Activated CD4-positive, alpha-beta T cell treated with anti-CD3 and anti-CD28 coated beads for 24 hours (primary cell): ENCODE data around the gene ARL15.

Experiments used
- DNase-seq, 2 donors: peaks; one replicate each; pipeline ENCODE4 v3.0.0-alpha.2; 2020; ENCODE audit warnings: low read depth in 2 of 2

ARL15 gene

GRCh38 chr5:54315736-54316528, 5.6 kb upstream of the ARL15 start:
- DNase-seq = no peak

DNA sequence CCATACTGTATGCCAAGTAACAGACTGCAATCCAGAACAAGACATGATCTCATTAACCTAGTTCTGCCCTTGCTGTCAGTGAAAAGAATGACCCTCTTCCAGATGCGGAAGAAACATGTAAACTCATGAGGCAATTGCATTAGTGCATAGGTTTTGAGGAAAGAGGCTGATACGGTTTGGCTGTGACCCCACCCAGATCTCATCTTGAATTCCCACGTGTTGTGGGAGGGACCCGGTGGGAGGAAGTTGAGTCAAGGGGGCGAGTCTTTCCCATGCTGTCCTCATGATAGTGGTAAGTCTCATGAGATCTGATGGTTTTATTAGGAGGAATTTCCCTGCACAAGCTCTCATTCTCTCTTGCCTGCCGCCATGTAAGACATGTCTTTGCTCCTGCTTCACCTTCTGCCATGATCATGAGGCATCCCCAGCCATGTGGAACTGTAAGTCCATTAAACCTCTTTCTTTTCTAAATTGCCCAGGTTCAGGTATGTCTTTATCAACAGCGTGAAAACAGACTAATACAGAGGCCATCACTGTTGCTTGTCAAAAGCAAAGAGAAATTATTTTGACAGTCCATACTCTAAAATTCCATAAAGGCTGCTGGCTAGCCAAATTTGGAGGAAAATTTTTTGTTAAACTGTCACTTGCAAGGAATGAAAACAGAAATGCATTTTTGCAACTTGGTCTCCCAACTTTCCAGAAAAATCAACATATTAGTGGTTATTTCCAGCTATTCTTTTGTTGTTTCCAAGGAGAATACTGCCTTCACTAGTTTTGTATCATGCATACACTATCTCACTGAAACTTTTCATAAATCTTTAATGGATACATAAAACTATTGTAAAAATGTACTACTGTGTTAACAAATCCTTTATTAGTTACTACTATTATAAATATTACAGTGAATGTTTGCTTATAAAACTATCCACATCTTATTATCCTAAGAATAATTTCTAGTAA, 3.2 kb upstream of the ARL15 start:
- DNase-seq = no peak

DNA sequence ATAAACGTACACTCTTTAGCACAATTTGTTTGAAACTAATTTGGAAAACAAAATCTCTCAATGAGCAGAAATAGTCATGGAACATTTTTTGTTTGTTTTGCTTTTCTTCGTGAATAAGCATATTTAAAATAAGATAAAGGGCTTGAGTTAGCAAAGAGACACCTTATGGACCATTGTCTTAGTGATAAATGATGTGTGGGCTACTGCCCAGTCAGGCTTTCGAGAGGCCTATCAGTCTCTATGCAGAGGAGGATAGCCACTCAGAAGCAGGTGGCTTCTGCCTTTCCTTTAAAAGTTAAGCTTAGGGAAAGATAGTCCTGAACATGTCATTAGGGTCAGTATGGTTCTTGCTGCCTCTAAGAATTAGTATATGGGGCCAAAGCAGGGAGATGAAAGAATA, 2.1 kb upstream of the ARL15 start:
- no peak for DNase-seq

DNA sequence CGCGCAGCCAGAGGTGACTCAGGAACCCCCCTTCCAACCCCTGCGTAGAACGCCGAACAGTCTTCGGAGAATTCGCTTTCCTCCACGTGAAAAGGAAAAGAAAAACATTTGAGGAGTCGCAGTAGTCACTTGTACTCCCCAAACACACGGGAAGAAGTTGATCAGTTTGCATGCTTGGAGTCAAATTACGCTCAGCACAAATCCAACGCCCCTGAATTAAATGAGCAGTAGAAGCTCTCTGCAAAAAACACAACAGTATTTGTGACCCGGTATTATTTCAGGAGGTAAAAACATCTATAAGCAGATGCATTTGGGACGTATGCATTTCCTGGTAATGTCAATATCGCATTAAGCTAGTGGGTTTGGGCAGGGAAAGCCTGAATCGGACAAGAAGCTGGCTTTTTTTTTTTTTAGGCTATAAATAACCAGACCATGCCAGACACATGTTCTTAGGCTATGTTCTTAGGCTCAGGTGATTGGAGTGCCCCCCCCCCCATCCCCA, 854 bp upstream of the ARL15 start:
- DNase-seq = no peak

DNA sequence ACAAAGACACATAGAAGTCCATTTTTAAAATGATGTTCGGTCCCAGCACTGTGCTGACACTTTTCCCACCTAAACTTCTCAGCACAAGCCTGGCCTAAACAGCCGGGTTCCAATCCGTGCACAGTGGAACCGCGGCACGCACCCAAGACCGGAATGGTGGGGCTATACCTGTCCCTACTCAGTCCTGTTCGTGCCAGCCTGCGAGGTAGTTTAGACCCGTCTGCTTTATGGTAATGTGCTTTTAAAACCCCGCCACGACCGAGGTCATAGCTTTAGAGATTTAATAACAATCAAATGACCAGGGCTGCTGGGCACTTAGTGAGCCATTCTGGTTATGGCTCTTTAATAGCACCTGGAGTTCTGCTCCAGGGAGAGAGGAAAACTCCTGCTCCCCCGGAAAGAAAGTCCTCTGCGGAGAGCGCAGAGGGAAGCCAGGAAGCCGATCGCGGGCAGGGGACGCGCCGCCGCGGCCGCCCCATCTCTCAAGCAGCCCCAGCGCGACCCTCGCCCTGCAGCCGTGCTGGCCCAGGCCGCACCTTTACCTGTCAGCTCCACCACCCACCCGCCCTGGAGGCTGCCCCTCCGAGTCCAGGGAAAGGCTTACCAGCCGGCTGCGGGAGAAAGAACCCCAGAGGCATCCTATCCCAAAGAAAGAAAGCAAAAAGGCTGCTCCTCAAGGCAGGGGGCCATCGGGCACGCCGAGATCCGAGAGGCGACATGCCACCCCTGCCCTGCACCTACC, 511 bp downstream of the ARL15 start:
- no peak for DNase-seq

GRCh38 chr5:54309276-54309675, 1.1 kb downstream of the ARL15 start:
- DNase-seq = no peak

GRCh38 chr5:54307583-54307982, 2.8 kb downstream of the ARL15 start:
- no peak for DNase-seq

- no peak for DNase-seq
These were observed 3.5 kb downstream of the ARL15 start for GRCh38 chr5:54306893-54307292.

DNA sequence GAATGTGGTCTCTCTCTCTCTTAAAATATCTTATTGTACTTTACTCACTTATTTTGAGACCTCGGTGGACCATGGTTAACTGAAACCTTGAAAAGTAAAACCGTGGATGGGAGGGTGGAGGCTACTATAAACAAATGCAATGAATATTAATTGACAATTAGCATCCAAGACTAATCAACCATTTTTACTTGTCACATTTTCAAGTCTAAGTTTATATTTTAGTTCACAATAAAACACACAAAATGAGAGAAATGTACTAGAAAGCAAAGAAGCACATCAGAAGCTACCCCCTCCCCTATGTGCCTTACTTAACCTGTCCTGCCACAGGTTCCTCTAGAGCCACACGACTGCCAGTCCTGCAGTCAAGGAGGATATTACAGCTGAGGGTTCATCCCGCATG, 4.6 kb downstream of the ARL15 start:
- no peak for DNase-seq

DNA sequence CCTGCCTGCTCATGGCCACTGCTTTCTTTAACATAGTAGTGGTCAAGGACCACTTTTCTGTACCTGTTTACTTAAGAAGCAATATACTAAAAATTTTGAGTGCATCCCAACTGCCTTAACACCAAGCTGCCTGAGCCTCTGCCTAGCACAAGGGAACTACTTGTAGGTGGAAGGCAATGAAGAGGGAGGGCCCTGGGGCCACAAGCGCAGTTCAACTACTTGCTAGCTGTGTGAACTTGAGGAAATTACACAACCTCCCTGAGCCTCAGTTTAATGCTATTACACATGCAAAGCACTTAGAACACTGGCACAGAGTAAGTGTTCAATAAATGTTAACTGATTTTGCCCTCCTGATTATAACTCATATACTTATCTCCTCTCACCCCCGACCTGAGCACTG, 6.3 kb downstream of the ARL15 start:
- DNase-seq = no peak

- DNase-seq = no peak
These were observed 8.1 kb downstream of the ARL15 start for GRCh38 chr5:54302267-54302687.

- no peak for DNase-seq
These were observed 8.5 kb downstream of the ARL15 start for GRCh38 chr5:54301849-54302248.

- no peak for DNase-seq
These were observed 9.2 kb downstream of the ARL15 start for GRCh38 chr5:54301220-54301619.

- no peak for DNase-seq
These were observed 11.4 kb downstream of the ARL15 start for GRCh38 chr5:54298947-54299346.

GRCh38 chr5:54296386-54296785, 14.0 kb downstream of the ARL15 start:
- no peak for DNase-seq

DNA sequence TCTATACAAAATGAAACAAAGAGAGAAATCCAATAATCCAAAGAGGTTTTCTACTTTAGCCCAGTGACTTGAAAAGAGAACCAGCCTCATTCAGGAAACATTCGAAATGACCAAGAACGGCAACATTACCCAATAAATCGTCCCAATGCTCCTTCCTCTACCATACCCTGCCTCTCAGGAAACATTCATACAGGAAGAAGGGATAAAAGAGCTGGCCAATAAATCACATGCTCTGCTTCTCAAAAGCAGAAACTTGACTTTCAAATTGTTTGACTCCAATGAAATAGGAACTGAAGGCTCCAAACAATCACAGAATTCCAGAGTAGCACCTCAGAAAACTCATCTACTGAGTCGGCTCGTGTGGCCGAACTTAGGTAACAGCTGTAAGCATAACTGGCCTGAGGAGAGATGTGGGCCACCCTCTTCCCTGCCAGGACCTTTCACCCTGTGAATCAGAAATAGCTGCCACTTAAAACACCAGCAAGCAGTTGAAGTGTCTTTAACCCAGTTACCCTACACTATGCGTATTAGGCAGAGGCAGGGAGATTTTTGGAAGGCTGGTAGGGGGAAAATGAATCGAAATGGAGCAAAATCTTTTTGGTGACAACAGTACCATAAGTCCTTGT, 14.6 kb downstream of the ARL15 start:
- no peak for DNase-seq

- DNase-seq = no peak
These were observed 16.2 kb downstream of the ARL15 start for GRCh38 chr5:54294097-54294667.

- no peak for DNase-seq
These were observed 17.5 kb downstream of the ARL15 start for GRCh38 chr5:54292866-54293265.

DNA sequence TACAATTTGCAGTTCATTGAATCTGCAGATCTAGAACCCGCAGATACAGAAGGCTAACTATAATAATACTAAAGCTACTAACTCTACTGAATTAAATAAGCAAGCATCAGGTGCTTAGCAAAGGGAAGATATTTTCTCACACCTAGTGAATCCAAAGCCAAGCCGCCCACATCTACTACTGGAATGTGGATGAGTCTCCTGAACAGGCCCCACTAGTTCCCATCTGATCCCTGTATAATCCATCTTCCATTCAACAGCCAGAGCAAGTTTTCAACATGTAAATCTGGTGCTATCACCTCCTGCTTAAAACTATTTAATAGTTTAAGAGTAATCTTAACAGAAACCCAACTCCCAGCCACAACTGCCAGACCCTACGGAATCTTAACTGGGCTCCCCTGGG, 18.9 kb downstream of the ARL15 start:
- DNase-seq = no peak

DNA sequence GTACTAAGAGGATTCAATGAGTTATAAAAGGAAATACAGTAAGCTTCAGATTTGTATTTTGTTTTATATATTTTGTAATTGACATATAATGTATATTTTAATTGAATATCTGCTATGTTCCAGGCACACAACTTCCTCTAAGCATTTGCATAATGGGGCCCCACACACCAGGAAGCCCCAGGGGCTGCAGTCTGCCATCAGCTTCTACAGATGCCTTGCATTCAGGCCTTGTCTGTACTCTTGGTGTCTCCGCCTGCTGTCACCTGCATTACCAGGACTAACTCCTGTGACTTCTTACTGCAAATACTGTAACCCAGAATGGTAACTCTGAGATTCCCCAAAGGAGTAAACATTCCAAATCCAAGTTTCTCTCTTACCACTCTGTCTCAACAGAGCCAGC, 20.6 kb downstream of the ARL15 start:
- DNase-seq = no peak

GRCh38 chr5:54288568-54289217, 21.7 kb downstream of the ARL15 start:
- DNase-seq = no peak
